Ascending aorta (tissue), 2 donors: ENCODE data around the gene WFDC12. TPM values are rescaled to one million over a fixed set of nuclear protein-coding genes. Genes with fewer than 3 reads are reported as not detected.

Experiments used
- DNase-seq, 2 donors: peaks; one replicate each; pipeline ENCODE4 v3.0.0-alpha.2; 2019; ENCODE audit warnings: low spot score in 2 of 2
- H3K27ac ChIP-seq, 2 donors: fragments of 200-600 bp; sonication (generic); one replicate each; pipeline ENCODE4 v1.5.1; 2016 to 2017; ENCODE audit warnings: mild to moderate bottlenecking in 1 of 2
- H3K27me3 ChIP-seq: fragments of 200-600 bp; sonication (generic); one replicate; pipeline ENCODE4 v1.5.1; 2017
- H3K36me3 ChIP-seq, 2 donors: fragments of 200-600 bp; sonication (generic); one replicate each; pipeline ENCODE4 v1.5.1; 2016
- H3K4me1 ChIP-seq, 2 donors: fragments of 200-600 bp; sonication (generic); one replicate each; pipeline ENCODE4 v1.5.1; 2016 to 2017; ENCODE audit warnings: mild to moderate bottlenecking in 1 of 2
- H3K4me3 ChIP-seq, 2 donors: fragments of 200-600 bp; sonication (generic); one replicate each; pipeline ENCODE4 v1.5.1; 2016 to 2017; ENCODE audit warnings: mild to moderate bottlenecking in 1 of 2
- H3K9me3 ChIP-seq, 2 donors: fragments of 200-600 bp; sonication (generic); one replicate each; pipeline ENCODE4 v1.5.1; 2016
- intact Hi-C: fragments of 100-400 bp; cut with DNase I; formaldehyde crosslinking; loops from one replicate; pipeline ENCODE4 v1.15.1; 2023
- total RNA-seq: library from RNA; depleted of rRNA; stranded (reverse); fragments of >200 nt; gene quantifications from one replicate; pipeline ENCODE4 v1.1.0, GENCODE V29; 2016
- TF ChIP-seq, protein P1 (sequence below), 3 experiments: fragments of 200-600 bp in 2 of 3; fragments of 450-650 bp in 1 of 3; sonication (generic) in 2 of 3; IDR thresholded peaks; one replicate each; pipeline ENCODE4 v1.5.1; 2016 to 2019; ENCODE audit warnings: antibody characterized with exemption in 3 of 3, mild to moderate bottlenecking in 1 of 3, moderate library complexity in 1 of 3

The WFDC12 gene
- total RNA-seq, 1 donor from 2014 or later = not detected

DNA sequence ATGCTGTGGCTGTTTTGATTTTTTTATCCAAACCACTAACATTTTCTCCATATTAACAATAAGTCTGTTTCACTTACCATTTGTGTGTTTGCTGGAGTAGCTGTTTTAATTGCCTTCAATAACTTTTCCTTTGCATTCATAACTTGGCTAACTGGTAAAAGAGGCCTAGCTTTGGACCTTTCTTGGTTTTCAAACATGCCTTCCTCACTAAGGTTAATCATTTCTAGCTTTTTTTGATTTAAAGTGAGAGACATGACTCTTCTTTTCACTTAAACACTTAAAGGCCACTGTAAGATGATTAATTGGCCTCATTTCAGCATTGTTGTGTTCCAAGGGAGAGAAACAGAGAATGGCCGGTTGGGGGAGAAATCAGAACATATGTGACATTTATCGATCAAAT lies 2.9 kb downstream of the WFDC12 start:
- intact Hi-C loops = no loop called here
- Histone ChIP-seq H3K36me3 (no peaks in the 10 kb centered on the region), H3K9me3 (no peaks in the 10 kb centered on the region), H3K27ac (no peak overlapping the region), H3K4me1 (no peaks in the 10 kb centered on the region), H3K27me3 (no peaks in the 10 kb centered on the region), H3K4me3 (no peak overlapping the region)
- DNase-seq = no peak
- TF ChIP-seq, protein P1, sequence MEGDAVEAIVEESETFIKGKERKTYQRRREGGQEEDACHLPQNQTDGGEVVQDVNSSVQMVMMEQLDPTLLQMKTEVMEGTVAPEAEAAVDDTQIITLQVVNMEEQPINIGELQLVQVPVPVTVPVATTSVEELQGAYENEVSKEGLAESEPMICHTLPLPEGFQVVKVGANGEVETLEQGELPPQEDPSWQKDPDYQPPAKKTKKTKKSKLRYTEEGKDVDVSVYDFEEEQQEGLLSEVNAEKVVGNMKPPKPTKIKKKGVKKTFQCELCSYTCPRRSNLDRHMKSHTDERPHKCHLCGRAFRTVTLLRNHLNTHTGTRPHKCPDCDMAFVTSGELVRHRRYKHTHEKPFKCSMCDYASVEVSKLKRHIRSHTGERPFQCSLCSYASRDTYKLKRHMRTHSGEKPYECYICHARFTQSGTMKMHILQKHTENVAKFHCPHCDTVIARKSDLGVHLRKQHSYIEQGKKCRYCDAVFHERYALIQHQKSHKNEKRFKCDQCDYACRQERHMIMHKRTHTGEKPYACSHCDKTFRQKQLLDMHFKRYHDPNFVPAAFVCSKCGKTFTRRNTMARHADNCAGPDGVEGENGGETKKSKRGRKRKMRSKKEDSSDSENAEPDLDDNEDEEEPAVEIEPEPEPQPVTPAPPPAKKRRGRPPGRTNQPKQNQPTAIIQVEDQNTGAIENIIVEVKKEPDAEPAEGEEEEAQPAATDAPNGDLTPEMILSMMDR (IDR thresholded peaks at IDR 0.05) = no peak

DNA sequence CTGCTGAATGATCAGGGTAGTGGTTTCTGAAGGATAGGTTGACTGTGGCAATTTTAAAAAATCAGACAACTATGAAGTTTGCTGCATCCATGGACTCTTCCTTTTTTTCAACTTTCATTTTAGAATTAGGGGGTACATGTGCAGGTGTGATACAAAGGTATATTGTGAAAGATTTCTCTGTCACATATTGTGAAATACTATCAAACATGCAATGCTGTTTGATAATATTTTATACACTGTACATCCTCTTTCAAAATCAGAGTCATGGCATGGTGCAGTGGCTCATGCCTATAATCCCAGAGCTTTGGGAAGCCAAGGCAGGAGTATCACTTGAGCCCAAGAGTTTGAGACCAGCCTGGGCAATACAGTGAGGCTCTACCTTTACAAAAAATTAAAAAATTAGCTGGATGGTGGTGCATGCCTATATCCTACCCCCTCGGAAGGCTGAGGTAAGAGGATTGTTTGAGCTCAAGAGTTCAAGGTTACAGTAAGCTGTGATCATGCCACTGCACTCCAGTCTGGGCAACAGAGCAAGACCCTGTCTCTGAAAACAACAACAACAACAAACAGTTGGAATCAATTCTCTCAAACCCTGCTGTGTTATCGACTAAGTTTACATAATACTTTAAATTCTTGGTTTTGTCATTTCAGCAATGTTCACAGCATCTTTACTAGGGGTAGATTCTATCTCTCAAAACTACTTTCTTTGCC lies 4.6 kb downstream of the WFDC12 start:
- no peaks in the 10 kb centered on the region for H3K27me3 ChIP-seq
- TF ChIP-seq, protein P1 (IDR thresholded peaks at IDR 0.05) = no peak

GRCh38 chr20:45118028-45118427 lies 6.2 kb downstream of the WFDC12 start:
- intact Hi-C loops = no loop called here
- H3K27me3 ChIP-seq = no peaks in the 10 kb centered on the region
- H3K4me1 ChIP-seq = no peaks in the 10 kb centered on the region
- DNase-seq = no peak
- H3K27ac ChIP-seq = no peak overlapping the region
- TF ChIP-seq, protein P1 (IDR thresholded peaks at IDR 0.05) = no peak
- H3K36me3 ChIP-seq = no peaks in the 10 kb centered on the region
- H3K9me3 ChIP-seq = no peaks in the 10 kb centered on the region
- no peak overlapping the region for H3K4me3 ChIP-seq

More for the DNA sequence above, 4.6 kb downstream of the WFDC12 start:
- H3K9me3 ChIP-seq = no peaks in the 10 kb centered on the region
- no peaks in the 10 kb centered on the region for H3K36me3 ChIP-seq
- DNase-seq = no peak
- H3K4me1 ChIP-seq = no peaks in the 10 kb centered on the region
- no peak overlapping the region for H3K27ac ChIP-seq
- intact Hi-C loops = no loop called here
- no peak overlapping the region for H3K4me3 ChIP-seq

GRCh38 chr20:45117581-45117980 lies 6.7 kb downstream of the WFDC12 start:
- Histone ChIP-seq H3K36me3 (no peaks in the 10 kb centered on the region), H3K27me3 (no peaks in the 10 kb centered on the region), H3K4me3 (no peak overlapping the region), H3K27ac (no peak overlapping the region), H3K9me3 (no peaks in the 10 kb centered on the region), H3K4me1 (no peaks in the 10 kb centered on the region)
- DNase-seq = no peak
- TF ChIP-seq, protein P1 (IDR thresholded peaks at IDR 0.05) = no peak
- intact Hi-C loops = no loop called here

DNA sequence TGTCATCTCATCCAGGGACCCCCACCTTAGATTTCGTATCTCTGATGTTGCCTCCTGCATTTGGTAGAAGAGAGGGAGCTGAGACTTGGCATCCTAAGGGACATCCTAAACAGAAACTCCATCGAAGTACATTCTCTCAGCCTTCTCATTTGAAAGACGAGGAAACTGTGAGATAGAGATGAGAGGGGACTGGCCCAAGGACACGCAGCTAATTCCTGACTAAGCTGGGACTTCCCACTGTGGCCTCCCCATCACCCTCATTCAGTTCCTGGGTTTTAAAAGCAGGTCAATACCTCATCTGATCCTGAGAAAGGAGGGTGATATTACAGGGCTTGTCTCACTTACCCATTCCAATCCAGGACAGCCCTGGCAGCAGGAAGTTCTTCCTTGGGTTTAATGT lies 8.4 kb downstream of the WFDC12 start:
- TF ChIP-seq, protein P1 (IDR thresholded peaks at IDR 0.05) = no peak
- H3K9me3 ChIP-seq = no peaks in the 10 kb centered on the region
- no peaks in the 10 kb centered on the region for H3K27me3 ChIP-seq
- H3K36me3 ChIP-seq = no peaks in the 10 kb centered on the region
- intact Hi-C loops = no loop called here
- DNase-seq = no peak
- no peak overlapping the region for H3K4me3 ChIP-seq
- no peak overlapping the region for H3K27ac ChIP-seq
- no peaks in the 10 kb centered on the region for H3K4me1 ChIP-seq

DNA sequence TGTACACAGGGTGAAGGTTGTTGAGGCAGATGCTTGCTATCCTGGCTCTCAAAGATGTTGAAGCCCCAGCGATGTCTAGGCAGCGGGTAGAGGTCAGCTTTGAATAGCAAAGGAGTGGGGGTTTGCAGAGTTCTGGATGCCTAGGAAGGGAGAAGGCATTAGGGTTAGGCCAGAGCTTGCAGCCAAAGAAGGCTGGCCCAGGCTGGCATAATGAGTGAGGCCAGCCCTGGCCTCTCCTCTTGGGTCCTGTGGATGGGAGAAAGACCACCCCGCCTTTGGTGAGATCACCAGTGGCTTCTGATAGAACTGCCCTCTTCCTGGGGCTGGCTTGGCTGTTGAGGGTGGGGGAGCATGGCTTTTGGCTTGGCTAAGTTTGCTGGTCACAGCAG lies 8.9 kb downstream of the WFDC12 start:
- H3K4me1 ChIP-seq = no peaks in the 10 kb centered on the region
- no peaks in the 10 kb centered on the region for H3K27me3 ChIP-seq
- H3K27ac ChIP-seq = no peak overlapping the region
- intact Hi-C loops = no loop called here
- H3K36me3 ChIP-seq = no peaks in the 10 kb centered on the region
- no peak for DNase-seq
- TF ChIP-seq, protein P1 (IDR thresholded peaks at IDR 0.05) = no peak
- H3K4me3 ChIP-seq = no peak overlapping the region
- no peaks in the 10 kb centered on the region for H3K9me3 ChIP-seq
